ENCODE results near the gene SHLD2. TPM values are rescaled to one million over a fixed set of nuclear protein-coding genes. Genes with fewer than 3 reads are reported as not detected.
"Not testable (repeated sequence)": the region's sequence is repeated elsewhere in the genome, so short reads cannot be mapped to it uniquely, and the experiment has no call there.

The SHLD2 gene
- total RNA-seq, 1 experiment from 2014 or later = 45.2 TPM

DNA sequence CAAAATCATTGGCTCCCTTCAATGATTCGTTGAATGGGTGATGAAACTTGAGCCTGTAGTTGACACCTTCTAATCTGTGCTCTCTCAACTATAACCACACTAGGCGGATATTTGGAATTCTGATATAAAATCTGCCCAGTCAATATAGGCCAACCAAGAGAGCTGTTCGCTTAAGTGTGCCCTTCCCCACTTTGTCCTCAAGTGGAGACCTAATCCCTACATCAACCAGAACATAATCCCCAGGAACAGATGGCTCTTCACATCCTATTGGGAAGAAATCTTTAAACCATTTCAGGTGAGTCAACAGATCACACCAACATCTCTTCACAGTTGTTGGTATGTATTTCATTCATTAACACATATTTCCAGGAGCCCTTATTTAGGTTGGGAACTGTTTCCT lies 96.8 kb downstream of the SHLD2 start:
- H3K4me1 ChIP-seq (ENCODE audit: control insufficient read depth, insufficient read depth, low read length); CTCF ChIA-PET; BruUV-seq (replicated peaks); H3K36me3 ChIP-seq (ENCODE audit: control insufficient read depth, insufficient read depth, low read length); ATAC-seq; POLR2A ChIA-PET; H3K27me3 ChIP-seq (ENCODE audit: control insufficient read depth, insufficient read depth, low read length); DNase-seq (ENCODE audit: low read depth, low spot score); in situ Hi-C loops (cut with HindIII; ENCODE audit: low pct_unique_long_range_greater_than_20kb, low sequenced_read_pairs); intact Hi-C loops (cut with micrococcal nuclease; ENCODE audit: unreplicated experiment); H3K4me3 ChIP-seq (ENCODE audit: low read depth in 2 of 2, low read length in 2 of 2); H3K27ac ChIP-seq (ENCODE audit: low read length); H3K9me3 ChIP-seq (ENCODE audit: control insufficient read depth, insufficient read depth, low read depth, low read length): not testable (repeated sequence)

DNA sequence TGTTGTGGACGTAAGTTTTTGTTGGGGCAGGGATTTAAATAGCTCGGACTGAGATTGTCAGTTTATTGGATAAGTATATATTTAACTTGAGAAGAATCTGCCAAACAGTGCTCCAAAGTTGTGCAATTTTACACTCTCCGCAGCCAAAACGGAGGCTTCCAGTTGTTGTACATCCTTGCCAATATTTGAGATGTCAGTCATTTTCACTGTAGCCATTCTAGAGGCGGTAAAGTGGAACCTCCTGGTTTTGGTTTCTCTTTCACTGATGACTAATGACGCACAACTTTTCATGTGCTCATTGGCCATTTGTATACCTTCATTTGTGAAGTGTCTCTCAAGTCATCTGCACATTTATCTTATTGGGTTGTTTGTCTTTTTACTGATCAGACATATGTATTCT lies 105.9 kb downstream of the SHLD2 start:
- DNase-seq (ENCODE audit: low read depth, low spot score) (peak; percentile 39), ATAC-seq (peak; percentile 61; the same call in 1 of the 2 replicates)
- H3K4me1 ChIP-seq (ENCODE audit: control insufficient read depth, insufficient read depth, low read length); in situ Hi-C loops (cut with HindIII; ENCODE audit: low pct_unique_long_range_greater_than_20kb, low sequenced_read_pairs); CTCF ChIA-PET; intact Hi-C loops (cut with micrococcal nuclease; ENCODE audit: unreplicated experiment); H3K27me3 ChIP-seq (ENCODE audit: control insufficient read depth, insufficient read depth, low read length); POLR2A ChIA-PET; H3K27ac ChIP-seq (ENCODE audit: low read length); H3K9me3 ChIP-seq (ENCODE audit: control insufficient read depth, insufficient read depth, low read depth, low read length); H3K36me3 ChIP-seq (ENCODE audit: control insufficient read depth, insufficient read depth, low read length); BruUV-seq (replicated peaks): not testable (repeated sequence)
- peak overlapping the region; percentile 18 to 48; a peak in 3 of 4 replicates for H3K4me3 ChIP-seq (ENCODE audit: low read depth in 2 of 2, low read length in 2 of 2)

DNA sequence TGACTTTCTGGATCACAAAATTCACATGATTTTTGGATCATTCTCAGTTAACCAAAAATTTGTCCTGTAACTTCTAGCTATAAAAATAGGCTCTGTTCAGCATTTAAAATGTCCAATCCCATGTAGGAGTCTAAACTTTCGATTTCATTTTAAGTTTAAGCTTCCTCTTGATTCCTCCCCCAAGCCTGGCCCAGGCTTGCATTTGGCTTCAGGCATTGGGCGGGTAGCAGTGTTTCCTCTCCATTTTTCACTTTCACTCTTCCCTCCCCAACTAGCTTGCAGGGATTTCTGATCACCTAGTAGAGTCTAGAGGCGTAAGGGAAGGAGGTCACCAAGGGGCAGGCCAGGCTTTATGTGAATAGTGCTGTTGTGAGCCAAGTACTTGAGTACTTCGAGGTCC lies 109.8 kb downstream of the SHLD2 start:
- CTCF ChIA-PET = not testable (repeated sequence)

DNA sequence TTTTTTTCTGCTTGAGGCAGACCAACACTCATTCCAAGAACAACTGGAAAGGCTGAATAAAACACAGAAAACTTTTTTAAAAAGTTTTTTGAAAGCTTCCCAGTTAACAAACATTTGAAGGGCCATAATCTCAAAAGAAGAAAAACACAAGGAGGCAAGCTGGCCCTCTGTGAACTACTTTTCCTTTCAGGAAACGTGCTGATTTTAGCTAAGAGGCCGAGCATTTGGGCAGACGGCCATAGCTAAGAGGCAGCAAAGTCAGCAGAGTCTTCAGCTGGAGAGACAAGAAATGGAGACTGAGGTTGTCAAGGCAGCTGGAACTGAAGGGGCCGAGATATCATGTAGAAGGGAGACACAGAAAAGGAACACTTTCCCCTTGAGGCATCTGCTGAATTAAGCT lies 111.9 kb downstream of the SHLD2 start:
- H3K36me3 ChIP-seq (ENCODE audit: control insufficient read depth, insufficient read depth, low read length); POLR2A ChIA-PET; H3K27ac ChIP-seq (ENCODE audit: low read length); H3K27me3 ChIP-seq (ENCODE audit: control insufficient read depth, insufficient read depth, low read length); BruUV-seq (replicated peaks); CTCF ChIA-PET; DNase-seq (ENCODE audit: low read depth, low spot score); in situ Hi-C loops (cut with HindIII; ENCODE audit: low pct_unique_long_range_greater_than_20kb, low sequenced_read_pairs); H3K4me3 ChIP-seq (ENCODE audit: low read depth in 2 of 2, low read length in 2 of 2); H3K9me3 ChIP-seq (ENCODE audit: control insufficient read depth, insufficient read depth, low read depth, low read length); intact Hi-C loops (cut with micrococcal nuclease; ENCODE audit: unreplicated experiment); ATAC-seq; H3K4me1 ChIP-seq (ENCODE audit: control insufficient read depth, insufficient read depth, low read length): not testable (repeated sequence)

More for the DNA sequence above, 109.8 kb downstream of the SHLD2 start:
- H3K36me3 ChIP-seq (ENCODE audit: control insufficient read depth, insufficient read depth, low read length); H3K27ac ChIP-seq (ENCODE audit: low read length); DNase-seq (ENCODE audit: low read depth, low spot score); H3K4me1 ChIP-seq (ENCODE audit: control insufficient read depth, insufficient read depth, low read length); H3K27me3 ChIP-seq (ENCODE audit: control insufficient read depth, insufficient read depth, low read length); POLR2A ChIA-PET; intact Hi-C loops (cut with micrococcal nuclease; ENCODE audit: unreplicated experiment); H3K9me3 ChIP-seq (ENCODE audit: control insufficient read depth, insufficient read depth, low read depth, low read length); in situ Hi-C loops (cut with HindIII; ENCODE audit: low pct_unique_long_range_greater_than_20kb, low sequenced_read_pairs); ATAC-seq; H3K4me3 ChIP-seq (ENCODE audit: low read depth in 2 of 2, low read length in 2 of 2); BruUV-seq (replicated peaks): not testable (repeated sequence)

DNA sequence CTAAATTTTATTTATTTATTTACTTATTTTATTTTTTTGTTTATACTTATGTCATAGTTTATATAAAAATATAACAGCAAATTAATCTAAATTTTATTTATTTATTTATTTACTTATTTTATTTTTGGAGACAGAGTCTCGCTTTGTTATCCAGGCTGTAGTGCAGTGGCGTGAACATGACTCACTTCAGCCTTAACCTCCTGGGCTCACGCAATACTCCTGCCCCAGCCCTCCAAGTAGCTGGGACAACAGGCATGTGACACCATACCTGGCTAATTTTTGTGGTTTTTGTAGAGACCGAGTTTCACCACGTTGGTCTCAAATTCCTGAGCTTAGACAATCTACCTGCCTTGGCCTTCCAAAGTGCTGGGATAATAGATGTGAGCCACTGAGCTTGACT lies 115.3 kb downstream of the SHLD2 start:
- CTCF ChIA-PET; BruUV-seq (replicated peaks); H3K27me3 ChIP-seq (ENCODE audit: control insufficient read depth, insufficient read depth, low read length); H3K36me3 ChIP-seq (ENCODE audit: control insufficient read depth, insufficient read depth, low read length); ATAC-seq; H3K4me1 ChIP-seq (ENCODE audit: control insufficient read depth, insufficient read depth, low read length); DNase-seq (ENCODE audit: low read depth, low spot score); POLR2A ChIA-PET; in situ Hi-C loops (cut with HindIII; ENCODE audit: low pct_unique_long_range_greater_than_20kb, low sequenced_read_pairs); H3K9me3 ChIP-seq (ENCODE audit: control insufficient read depth, insufficient read depth, low read depth, low read length); intact Hi-C loops (cut with micrococcal nuclease; ENCODE audit: unreplicated experiment); H3K27ac ChIP-seq (ENCODE audit: low read length); H3K4me3 ChIP-seq (ENCODE audit: low read depth in 2 of 2, low read length in 2 of 2): not testable (repeated sequence)

DNA sequence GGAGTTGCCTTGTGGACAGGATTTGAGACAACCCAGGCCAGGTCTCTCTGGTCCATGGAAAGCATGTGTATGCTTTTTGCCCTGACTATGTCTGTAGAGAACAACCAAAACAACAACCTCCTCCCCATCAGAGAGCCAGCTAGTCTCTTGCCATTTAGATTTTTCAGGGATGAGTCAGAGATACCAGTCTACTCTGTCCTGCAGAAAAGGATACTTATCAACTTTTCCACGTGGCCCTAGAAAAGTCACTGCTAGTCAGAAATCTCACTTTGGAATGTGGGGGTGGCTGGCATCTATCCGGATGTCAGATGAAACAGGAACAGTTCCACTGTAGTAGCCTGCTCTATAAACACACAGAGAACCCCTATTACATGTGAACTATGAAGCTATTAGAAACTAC lies 116.8 kb downstream of the SHLD2 start:
- CTCF ChIA-PET; DNase-seq (ENCODE audit: low read depth, low spot score): not testable (repeated sequence)
- peak; percentile 68 for ATAC-seq

DNA sequence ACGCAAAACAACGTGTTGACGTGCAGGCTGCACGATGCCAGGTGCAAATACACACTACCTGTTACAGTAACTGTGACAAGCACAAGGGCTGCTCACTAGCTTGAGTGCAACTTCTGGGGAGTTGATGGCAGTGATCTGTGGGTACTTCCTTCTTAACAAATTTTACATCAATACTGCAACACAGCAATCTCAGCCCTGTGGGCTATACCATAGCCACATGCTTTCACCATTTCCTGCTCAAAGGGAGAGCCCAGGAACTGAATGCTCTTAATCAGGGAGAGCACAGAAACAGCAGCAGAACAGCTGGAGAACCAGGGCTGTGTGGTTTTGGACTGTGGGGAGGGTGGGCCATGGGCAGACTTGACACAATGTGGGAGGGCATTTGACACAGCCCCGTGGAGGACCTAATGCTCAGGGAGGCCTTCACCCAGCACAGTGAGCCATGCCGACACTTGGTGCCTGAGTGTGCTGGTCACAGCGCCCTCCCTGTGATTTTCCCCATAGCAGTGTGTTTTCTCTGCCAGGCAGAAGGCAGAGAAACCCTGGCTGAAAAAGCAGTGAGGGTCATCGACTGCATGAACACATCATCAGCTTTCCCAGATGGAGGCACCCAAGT lies 118.3 kb downstream of the SHLD2 start:
- in situ Hi-C loops (cut with HindIII; ENCODE audit: low pct_unique_long_range_greater_than_20kb, low sequenced_read_pairs); H3K4me1 ChIP-seq (ENCODE audit: control insufficient read depth, insufficient read depth, low read length); H3K9me3 ChIP-seq (ENCODE audit: control insufficient read depth, insufficient read depth, low read depth, low read length); DNase-seq (ENCODE audit: low read depth, low spot score); H3K27me3 ChIP-seq (ENCODE audit: control insufficient read depth, insufficient read depth, low read length); CTCF ChIA-PET; H3K27ac ChIP-seq (ENCODE audit: low read length); POLR2A ChIA-PET; BruUV-seq (replicated peaks); intact Hi-C loops (cut with micrococcal nuclease; ENCODE audit: unreplicated experiment); H3K36me3 ChIP-seq (ENCODE audit: control insufficient read depth, insufficient read depth, low read length); H3K4me3 ChIP-seq (ENCODE audit: low read depth in 2 of 2, low read length in 2 of 2): not testable (repeated sequence)
- ATAC-seq = peak; percentile 53

More for the DNA sequence above, 116.8 kb downstream of the SHLD2 start:
- in situ Hi-C loops (cut with HindIII; ENCODE audit: low pct_unique_long_range_greater_than_20kb, low sequenced_read_pairs); H3K36me3 ChIP-seq (ENCODE audit: control insufficient read depth, insufficient read depth, low read length); H3K9me3 ChIP-seq (ENCODE audit: control insufficient read depth, insufficient read depth, low read depth, low read length); H3K27ac ChIP-seq (ENCODE audit: low read length); H3K4me1 ChIP-seq (ENCODE audit: control insufficient read depth, insufficient read depth, low read length); H3K4me3 ChIP-seq (ENCODE audit: low read depth in 2 of 2, low read length in 2 of 2); intact Hi-C loops (cut with micrococcal nuclease; ENCODE audit: unreplicated experiment); H3K27me3 ChIP-seq (ENCODE audit: control insufficient read depth, insufficient read depth, low read length); BruUV-seq (replicated peaks): not testable (repeated sequence)
- POLR2A ChIA-PET = interaction anchor here (0.6 kb wide), 1 partner anchor 360 kb away, joined by 3 read pairs; no protein-coding TSS in a partner anchor

DNA sequence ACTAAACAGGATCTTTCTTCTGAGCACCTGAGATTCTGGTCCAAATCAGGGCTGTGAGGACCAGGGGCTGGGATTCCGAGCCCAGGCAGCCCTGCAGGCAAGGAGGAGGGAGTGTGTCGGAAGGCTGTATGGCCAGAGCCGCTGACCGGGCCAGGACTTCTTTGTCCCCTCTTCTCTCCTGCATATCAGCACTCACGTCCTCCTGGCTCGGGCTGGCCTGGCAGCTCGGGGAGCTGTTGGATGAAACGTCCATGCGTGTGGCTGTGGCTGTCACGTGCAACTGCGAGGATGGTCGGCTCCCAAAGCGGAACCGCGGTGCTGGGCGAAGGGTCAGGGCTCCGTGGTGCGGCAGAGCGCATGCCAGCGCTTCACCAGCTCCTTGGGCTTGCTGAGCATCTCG lies 118.8 kb downstream of the SHLD2 start:
- in situ Hi-C loops (cut with HindIII; ENCODE audit: low pct_unique_long_range_greater_than_20kb, low sequenced_read_pairs); H3K36me3 ChIP-seq (ENCODE audit: control insufficient read depth, insufficient read depth, low read length); POLR2A ChIA-PET; intact Hi-C loops (cut with micrococcal nuclease; ENCODE audit: unreplicated experiment); BruUV-seq (replicated peaks); H3K4me1 ChIP-seq (ENCODE audit: control insufficient read depth, insufficient read depth, low read length); H3K27ac ChIP-seq (ENCODE audit: low read length); H3K4me3 ChIP-seq (ENCODE audit: low read depth in 2 of 2, low read length in 2 of 2); H3K9me3 ChIP-seq (ENCODE audit: control insufficient read depth, insufficient read depth, low read depth, low read length); DNase-seq (ENCODE audit: low read depth, low spot score); H3K27me3 ChIP-seq (ENCODE audit: control insufficient read depth, insufficient read depth, low read length): not testable (repeated sequence)
- ATAC-seq = peak; percentile 19
- CTCF ChIA-PET = interaction anchor here (0.6 kb wide), 1 partner anchor 11 kb away, joined by 4 read pairs; no protein-coding TSS in a partner anchor
